HepG2 (cell line): Measurements from ENCODE around the gene DNASE1L2. TPM values are rescaled to one million over a fixed set of nuclear protein-coding genes. Genes with fewer than 3 reads are reported as not detected.

ENCODE experiments used
- ADNP ChIP-seq: sonication (generic); formaldehyde crosslinking; IDR thresholded peaks from 2 replicates; pipeline ENCODE4 v1.4.0; 2020; ENCODE audit warnings: missing genetic modification reagents
- CEBPB ChIP-seq: IDR thresholded peaks from 2 replicates; pipeline ENCODE4 v1.6.1; 2011; ENCODE audit warnings: low read depth, low read length, improper control_type of control experiment, borderline replicate concordance
- DMAP1 ChIP-seq: IDR thresholded peaks from 2 replicates; pipeline ENCODE4 v1.6.1; 2016
- HDAC6 ChIP-seq: fragments of 200-600 bp; sonication (generic); IDR thresholded peaks from 2 replicates; pipeline ENCODE4 v1.7.0; 2017; ENCODE audit warnings: mild to moderate bottlenecking, antibody characterized with exemption, low read length, low read depth
- NFIC ChIP-seq: IDR thresholded peaks from 2 replicates; pipeline ENCODE4 v1.6.1; 2012; ENCODE audit warnings: mild to moderate bottlenecking, low read length, inconsistent platforms
- RCOR2 ChIP-seq: IDR thresholded peaks from 2 replicates; pipeline ENCODE4 v1.6.1; 2016; ENCODE audit warnings: missing biosample characterization, missing genetic modification reagents
- RFXAP ChIP-seq: sonication (generic); formaldehyde crosslinking; IDR thresholded peaks from 2 replicates; pipeline ENCODE4 v1.4.0; 2020; ENCODE audit warnings: missing genetic modification reagents, borderline replicate concordance
- SRY ChIP-seq: sonication (generic); formaldehyde crosslinking; IDR thresholded peaks from 2 replicates; pipeline ENCODE4 v1.8.0; 2022; ENCODE audit warnings: mild to moderate bottlenecking, missing genetic modification reagents
- ZBTB20 ChIP-seq: sonication (generic); formaldehyde crosslinking; IDR thresholded peaks from 2 replicates; pipeline ENCODE4 v1.8.1; 2023; ENCODE audit warnings: missing genetic modification reagents, low read depth, mild to moderate bottlenecking, borderline replicate concordance
- ZFP82 ChIP-seq: sonication (generic); formaldehyde crosslinking; IDR thresholded peaks from 2 replicates; pipeline ENCODE4 v1.5.1; 2020; ENCODE audit warnings: mild to moderate bottlenecking, missing genetic modification reagents, borderline replicate concordance
- ZFY ChIP-seq: sonication (generic); formaldehyde crosslinking; IDR thresholded peaks from 2 replicates; pipeline ENCODE4 v1.4.0; 2020; ENCODE audit warnings: missing genetic modification reagents
- ZNF234 ChIP-seq: sonication (generic); formaldehyde crosslinking; conservative IDR thresholded peaks from 2 replicates; pipeline ENCODE4 v1.5.1; 2020; ENCODE audit warnings: mild to moderate bottlenecking, missing genetic modification reagents
- ZNF530 ChIP-seq: sonication (generic); formaldehyde crosslinking; IDR thresholded peaks from 2 replicates; pipeline ENCODE4 v1.5.0; 2020; ENCODE audit warnings: low read depth, mild to moderate bottlenecking, missing genetic modification reagents
- ZNF713 ChIP-seq: sonication (generic); formaldehyde crosslinking; IDR thresholded peaks from 2 replicates; pipeline ENCODE4 v1.4.0; 2020; ENCODE audit warnings: mild to moderate bottlenecking, missing genetic modification reagents
- ZNF816 ChIP-seq: sonication (generic); formaldehyde crosslinking; IDR thresholded peaks from 2 replicates; pipeline ENCODE4 v1.8.0; 2022; ENCODE audit warnings: missing genetic modification reagents, mild to moderate bottlenecking, borderline replicate concordance
- ZSCAN22 ChIP-seq: sonication (generic); formaldehyde crosslinking; IDR thresholded peaks from 2 replicates; pipeline ENCODE4 v1.4.0; 2020; ENCODE audit warnings: mild to moderate bottlenecking, missing genetic modification reagents
- polyA plus RNA-seq, 8 experiments: library from polyadenylated mRNA; depleted of rRNA in 3 of 8; stranded (reverse) in 7 of 8; unstranded in 1 of 8; fragments of >200 nt; fragmentation: Illumina TruSeq in 4 of 8; extraction: Trizol in 4 of 8; gene quantifications; 2 replicates each; pipeline versions ENCODE4 v1.2.1 to v1.2.3, GENCODE V29; 2011 to 2016; ENCODE audit warnings: low read depth in 4 of 8, missing spikeins in 1 of 8, mixed read lengths in 1 of 8; ENCODE audit not compliant: insufficient read depth in 1 of 8
- total RNA-seq, 5 experiments: library from RNA; depleted of rRNA; stranded (reverse); fragments of >200 nt; fragmentation: Illumina TruSeq; extraction: Trizol; gene quantifications; 2 replicates each; pipeline ENCODE4 v1.2.3, GENCODE V29; 2016; ENCODE audit warnings: low read depth in 1 of 5
- TF ChIP-seq, protein P1 (sequence below): sonication (generic); formaldehyde crosslinking; IDR thresholded peaks from 2 replicates; pipeline ENCODE4 v1.8.0; 2022; ENCODE audit warnings: mild to moderate bottlenecking, missing genetic modification reagents
- TF ChIP-seq, protein P2 (sequence below): sonication (generic); formaldehyde crosslinking; IDR thresholded peaks from 2 replicates; pipeline ENCODE4 v1.4.0; 2020; ENCODE audit warnings: missing genetic modification reagents
- TF ChIP-seq, protein P3 (sequence below): sonication (generic); formaldehyde crosslinking; IDR thresholded peaks from 2 replicates; pipeline ENCODE4 v1.9.0; 2021; ENCODE audit warnings: missing genetic modification reagents, mild to moderate bottlenecking, borderline replicate concordance
- TF ChIP-seq, protein P4 (sequence below): sonication (generic); formaldehyde crosslinking; IDR thresholded peaks from 2 replicates; pipeline ENCODE4 v1.4.0; 2020; ENCODE audit warnings: missing genetic modification reagents, borderline replicate concordance

The DNASE1L2 gene
- total and polyA plus RNA-seq, 2 of the 13 experiments (the other 11 are each of a cell fraction or from before 2014, with no cell fraction given), result 0.44 to 0.50 TPM

DNA sequence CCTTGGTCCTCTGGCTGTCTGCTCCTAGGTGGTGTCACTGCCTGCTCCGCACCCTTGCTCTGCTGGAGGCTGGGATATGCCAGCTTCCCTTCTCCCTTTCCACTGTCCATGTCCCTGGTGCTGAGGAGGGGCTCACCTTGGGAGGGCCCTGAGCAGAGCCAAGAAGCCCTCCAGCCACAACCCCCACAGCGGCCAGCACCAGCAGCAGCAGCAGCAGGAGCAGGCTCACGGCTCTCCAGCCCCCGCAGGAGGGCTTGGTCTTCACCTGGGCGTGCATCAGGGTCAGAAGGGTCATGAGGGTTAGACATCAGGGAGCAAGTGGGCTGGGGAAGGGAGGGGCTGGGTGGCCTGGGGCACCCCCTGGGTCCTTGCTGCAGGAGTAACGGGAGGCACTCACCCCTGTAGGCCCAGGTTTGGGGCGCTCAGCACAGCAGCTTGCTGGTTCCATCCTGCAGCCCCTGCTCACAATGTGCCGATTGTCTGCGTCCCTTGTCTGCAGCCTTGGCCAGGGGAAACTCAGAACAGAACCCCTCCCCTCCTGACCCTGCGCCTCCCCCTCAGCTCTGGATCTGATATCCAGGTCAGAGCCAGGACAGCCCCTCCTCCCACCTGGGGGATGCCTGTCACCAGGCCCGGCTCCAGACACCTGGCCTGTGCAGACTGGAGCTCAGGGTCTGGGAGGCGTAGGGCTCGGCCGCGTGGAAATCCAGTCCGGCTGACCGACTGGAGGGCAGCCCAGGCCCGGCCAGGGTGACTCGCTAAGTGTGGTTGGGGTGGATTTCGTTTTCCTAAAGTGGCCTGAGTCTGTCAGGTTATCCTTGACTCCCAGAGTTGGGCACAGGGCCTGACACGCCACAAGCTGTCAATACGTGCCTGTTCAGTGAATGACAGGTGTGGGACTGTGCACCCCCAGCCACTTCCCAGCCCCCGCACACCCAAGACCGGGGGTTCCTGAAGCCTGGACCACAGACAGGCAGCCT lies 25.6 kb upstream of the DNASE1L2 start, which contains the start of gene BRICD5 (continued):
- TF ChIP-seq, protein P1, sequence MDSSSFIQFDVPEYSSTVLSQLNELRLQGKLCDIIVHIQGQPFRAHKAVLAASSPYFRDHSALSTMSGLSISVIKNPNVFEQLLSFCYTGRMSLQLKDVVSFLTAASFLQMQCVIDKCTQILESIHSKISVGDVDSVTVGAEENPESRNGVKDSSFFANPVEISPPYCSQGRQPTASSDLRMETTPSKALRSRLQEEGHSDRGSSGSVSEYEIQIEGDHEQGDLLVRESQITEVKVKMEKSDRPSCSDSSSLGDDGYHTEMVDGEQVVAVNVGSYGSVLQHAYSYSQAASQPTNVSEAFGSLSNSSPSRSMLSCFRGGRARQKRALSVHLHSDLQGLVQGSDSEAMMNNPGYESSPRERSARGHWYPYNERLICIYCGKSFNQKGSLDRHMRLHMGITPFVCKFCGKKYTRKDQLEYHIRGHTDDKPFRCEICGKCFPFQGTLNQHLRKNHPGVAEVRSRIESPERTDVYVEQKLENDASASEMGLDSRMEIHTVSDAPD (CRISPR knock-in tag), result peak; percentile 48; the same call in 1 of the 2 replicates
- TF ChIP-seq, protein P2, sequence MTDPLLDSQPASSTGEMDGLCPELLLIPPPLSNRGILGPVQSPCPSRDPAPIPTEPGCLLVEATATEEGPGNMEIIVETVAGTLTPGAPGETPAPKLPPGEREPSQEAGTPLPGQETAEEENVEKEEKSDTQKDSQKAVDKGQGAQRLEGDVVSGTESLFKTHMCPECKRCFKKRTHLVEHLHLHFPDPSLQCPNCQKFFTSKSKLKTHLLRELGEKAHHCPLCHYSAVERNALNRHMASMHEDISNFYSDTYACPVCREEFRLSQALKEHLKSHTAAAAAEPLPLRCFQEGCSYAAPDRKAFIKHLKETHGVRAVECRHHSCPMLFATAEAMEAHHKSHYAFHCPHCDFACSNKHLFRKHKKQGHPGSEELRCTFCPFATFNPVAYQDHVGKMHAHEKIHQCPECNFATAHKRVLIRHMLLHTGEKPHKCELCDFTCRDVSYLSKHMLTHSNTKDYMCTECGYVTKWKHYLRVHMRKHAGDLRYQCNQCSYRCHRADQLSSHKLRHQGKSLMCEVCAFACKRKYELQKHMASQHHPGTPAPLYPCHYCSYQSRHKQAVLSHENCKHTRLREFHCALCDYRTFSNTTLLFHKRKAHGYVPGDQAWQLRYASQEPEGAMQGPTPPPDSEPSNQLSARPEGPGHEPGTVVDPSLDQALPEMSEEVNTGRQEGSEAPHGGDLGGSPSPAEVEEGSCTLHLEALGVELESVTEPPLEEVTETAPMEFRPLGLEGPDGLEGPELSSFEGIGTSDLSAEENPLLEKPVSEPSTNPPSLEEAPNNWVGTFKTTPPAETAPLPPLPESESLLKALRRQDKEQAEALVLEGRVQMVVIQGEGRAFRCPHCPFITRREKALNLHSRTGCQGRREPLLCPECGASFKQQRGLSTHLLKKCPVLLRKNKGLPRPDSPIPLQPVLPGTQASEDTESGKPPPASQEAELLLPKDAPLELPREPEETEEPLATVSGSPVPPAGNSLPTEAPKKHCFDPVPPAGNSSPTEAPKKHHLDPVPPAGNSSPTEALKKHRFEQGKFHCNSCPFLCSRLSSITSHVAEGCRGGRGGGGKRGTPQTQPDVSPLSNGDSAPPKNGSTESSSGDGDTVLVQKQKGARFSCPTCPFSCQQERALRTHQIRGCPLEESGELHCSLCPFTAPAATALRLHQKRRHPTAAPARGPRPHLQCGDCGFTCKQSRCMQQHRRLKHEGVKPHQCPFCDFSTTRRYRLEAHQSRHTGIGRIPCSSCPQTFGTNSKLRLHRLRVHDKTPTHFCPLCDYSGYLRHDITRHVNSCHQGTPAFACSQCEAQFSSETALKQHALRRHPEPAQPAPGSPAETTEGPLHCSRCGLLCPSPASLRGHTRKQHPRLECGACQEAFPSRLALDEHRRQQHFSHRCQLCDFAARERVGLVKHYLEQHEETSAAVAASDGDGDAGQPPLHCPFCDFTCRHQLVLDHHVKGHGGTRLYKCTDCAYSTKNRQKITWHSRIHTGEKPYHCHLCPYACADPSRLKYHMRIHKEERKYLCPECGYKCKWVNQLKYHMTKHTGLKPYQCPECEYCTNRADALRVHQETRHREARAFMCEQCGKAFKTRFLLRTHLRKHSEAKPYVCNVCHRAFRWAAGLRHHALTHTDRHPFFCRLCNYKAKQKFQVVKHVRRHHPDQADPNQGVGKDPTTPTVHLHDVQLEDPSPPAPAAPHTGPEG (CRISPR knock-in tag), result no peak
- no peak for TF ChIP-seq ZNF816 (CRISPR knock-in tag)
- no peak for TF ChIP-seq RCOR2
- no peak for TF ChIP-seq ADNP
- no peak for TF ChIP-seq ZNF713
- no peak for TF ChIP-seq RFXAP (CRISPR knock-in tag)
- no peak for TF ChIP-seq ZNF234
- TF ChIP-seq NFIC, result no peak
- no peak for TF ChIP-seq HDAC6
- TF ChIP-seq, protein P3, sequence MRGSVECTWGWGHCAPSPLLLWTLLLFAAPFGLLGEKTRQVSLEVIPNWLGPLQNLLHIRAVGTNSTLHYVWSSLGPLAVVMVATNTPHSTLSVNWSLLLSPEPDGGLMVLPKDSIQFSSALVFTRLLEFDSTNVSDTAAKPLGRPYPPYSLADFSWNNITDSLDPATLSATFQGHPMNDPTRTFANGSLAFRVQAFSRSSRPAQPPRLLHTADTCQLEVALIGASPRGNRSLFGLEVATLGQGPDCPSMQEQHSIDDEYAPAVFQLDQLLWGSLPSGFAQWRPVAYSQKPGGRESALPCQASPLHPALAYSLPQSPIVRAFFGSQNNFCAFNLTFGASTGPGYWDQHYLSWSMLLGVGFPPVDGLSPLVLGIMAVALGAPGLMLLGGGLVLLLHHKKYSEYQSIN, result no peak
- no peak for TF ChIP-seq CEBPB
- TF ChIP-seq SRY (CRISPR knock-in tag), result 0 out of 2 replicates have a peak, but pooled peaks have one; percentile 41
- no peak for TF ChIP-seq ZBTB20 (CRISPR knock-in tag)
- TF ChIP-seq DMAP1 (CRISPR knock-in tag), result no peak
- no peak for TF ChIP-seq ZSCAN22
- peak; percentile 57 for TF ChIP-seq ZFY (CRISPR knock-in tag)
- TF ChIP-seq, protein P4, sequence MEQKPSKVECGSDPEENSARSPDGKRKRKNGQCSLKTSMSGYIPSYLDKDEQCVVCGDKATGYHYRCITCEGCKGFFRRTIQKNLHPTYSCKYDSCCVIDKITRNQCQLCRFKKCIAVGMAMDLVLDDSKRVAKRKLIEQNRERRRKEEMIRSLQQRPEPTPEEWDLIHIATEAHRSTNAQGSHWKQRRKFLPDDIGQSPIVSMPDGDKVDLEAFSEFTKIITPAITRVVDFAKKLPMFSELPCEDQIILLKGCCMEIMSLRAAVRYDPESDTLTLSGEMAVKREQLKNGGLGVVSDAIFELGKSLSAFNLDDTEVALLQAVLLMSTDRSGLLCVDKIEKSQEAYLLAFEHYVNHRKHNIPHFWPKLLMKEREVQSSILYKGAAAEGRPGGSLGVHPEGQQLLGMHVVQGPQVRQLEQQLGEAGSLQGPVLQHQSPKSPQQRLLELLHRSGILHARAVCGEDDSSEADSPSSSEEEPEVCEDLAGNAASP (CRISPR knock-in tag), result peak; percentile 71; the same call in 1 of the 2 replicates
- TF ChIP-seq ZNF530, result no peak
- no peak for TF ChIP-seq ZFP82 (CRISPR knock-in tag)
